Tibial nerve (tissue), 4 donors: ENCODE measurements around the gene NUBP1.

Source experiments
- EP300 ChIP-seq, 2 donors: sonication (generic); formaldehyde crosslinking; IDR thresholded peaks; one replicate each; pipeline ENCODE4 v1.6.1; 2017; ENCODE audit warnings: antibody characterized with exemption in 2 of 2, mild to moderate bottlenecking in 1 of 2
- POLR2A ChIP-seq, 2 donors: fragments of 450-650 bp; IDR thresholded peaks; one replicate each; pipeline ENCODE4 v1.6.1; 2017; ENCODE audit warnings: antibody characterized with exemption in 2 of 2, mild to moderate bottlenecking in 2 of 2, moderate library complexity in 2 of 2
- TF ChIP-seq, protein P1 (sequence below), 5 experiments: fragments of 200-600 bp in 3 of 5; fragments of 450-650 bp in 2 of 5; sonication (generic) in 3 of 5; IDR thresholded peaks; one replicate each; pipeline ENCODE4 v1.5.1; 2016 to 2019; ENCODE audit warnings: antibody characterized with exemption in 5 of 5, mild to moderate bottlenecking in 3 of 5, moderate library complexity in 2 of 5

DNA sequence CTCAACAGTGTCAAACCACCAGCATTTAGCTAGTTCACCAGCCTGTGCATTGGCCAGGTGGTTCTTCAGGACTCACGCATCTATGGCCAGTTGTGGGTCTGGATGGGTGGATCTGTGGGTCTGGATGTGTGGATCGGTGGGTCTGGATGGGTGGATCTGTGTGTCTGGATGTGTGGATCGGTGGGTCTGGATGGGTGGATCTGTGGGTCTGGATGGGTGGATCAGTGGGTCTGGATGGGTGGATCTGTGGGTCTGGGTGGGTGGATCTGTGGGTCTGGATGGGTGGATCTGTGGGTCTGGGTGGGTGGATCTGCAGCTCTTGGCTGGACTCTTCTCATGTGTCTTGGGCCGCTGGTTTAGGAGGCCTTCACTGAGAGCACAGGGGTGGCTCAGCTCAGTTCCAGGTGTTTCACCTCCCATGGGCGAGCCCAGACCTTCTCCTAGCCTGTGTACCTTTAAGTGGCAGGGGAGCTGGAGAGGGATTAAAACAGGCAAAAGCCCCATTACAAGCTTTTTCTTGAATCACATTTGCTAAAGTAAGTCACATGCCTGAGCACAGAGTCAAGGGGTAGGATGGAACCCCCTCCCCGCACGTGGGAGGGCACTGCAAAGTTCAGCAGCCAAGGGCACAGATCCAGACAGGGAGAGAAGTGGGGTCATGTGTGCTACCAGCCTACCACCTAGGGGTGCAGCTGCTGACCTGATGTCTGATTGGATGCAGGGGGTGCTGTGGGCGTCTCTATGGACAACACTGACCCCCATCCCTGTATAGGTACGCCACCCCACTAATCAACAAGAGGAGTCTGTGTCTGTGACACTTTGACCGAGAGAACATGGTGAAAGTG is 3.4 kb upstream of the NUBP1 start:
- TF ChIP-seq POLR2A (IDR thresholded peaks at IDR 0.05) (no peak), EP300 (IDR thresholded peaks at IDR 0.05) (no peak)
- TF ChIP-seq, protein P1, sequence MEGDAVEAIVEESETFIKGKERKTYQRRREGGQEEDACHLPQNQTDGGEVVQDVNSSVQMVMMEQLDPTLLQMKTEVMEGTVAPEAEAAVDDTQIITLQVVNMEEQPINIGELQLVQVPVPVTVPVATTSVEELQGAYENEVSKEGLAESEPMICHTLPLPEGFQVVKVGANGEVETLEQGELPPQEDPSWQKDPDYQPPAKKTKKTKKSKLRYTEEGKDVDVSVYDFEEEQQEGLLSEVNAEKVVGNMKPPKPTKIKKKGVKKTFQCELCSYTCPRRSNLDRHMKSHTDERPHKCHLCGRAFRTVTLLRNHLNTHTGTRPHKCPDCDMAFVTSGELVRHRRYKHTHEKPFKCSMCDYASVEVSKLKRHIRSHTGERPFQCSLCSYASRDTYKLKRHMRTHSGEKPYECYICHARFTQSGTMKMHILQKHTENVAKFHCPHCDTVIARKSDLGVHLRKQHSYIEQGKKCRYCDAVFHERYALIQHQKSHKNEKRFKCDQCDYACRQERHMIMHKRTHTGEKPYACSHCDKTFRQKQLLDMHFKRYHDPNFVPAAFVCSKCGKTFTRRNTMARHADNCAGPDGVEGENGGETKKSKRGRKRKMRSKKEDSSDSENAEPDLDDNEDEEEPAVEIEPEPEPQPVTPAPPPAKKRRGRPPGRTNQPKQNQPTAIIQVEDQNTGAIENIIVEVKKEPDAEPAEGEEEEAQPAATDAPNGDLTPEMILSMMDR (IDR thresholded peaks at IDR 0.05), result no peak
